Astrocyte (in vitro differentiated cells and primary cell): Measurements from ENCODE around the gene NTRK3. TPM values are rescaled to one million over a fixed set of nuclear protein-coding genes. Genes with fewer than 3 reads are reported as not detected.

ENCODE experiments used
- DNase-seq: peaks from one replicate; pipeline ENCODE4 v3.0.0-alpha.2; 2010; ENCODE audit warnings: low read depth
- FAIRE-seq: peaks from 2 replicates; lab custom pipeline; 2011; peaks lifted over from hg19 to GRCh38; lab: Jason Lieb, UNC
- H2AFZ ChIP-seq: 2 replicates; pipeline ENCODE4 v1.6.0; 2012; ENCODE audit warnings: low read depth, low read length, inconsistent platforms
- H3K27ac ChIP-seq: 2 replicates; pipeline ENCODE4 v1.5.1; 2011; ENCODE audit warnings: low read depth, low read length, inconsistent platforms
- H3K27me3 ChIP-seq: 2 replicates; pipeline ENCODE4 v1.6.0; 2011; ENCODE audit warnings: low read length, inconsistent platforms; ENCODE audit not compliant: insufficient read depth
- H3K36me3 ChIP-seq: 2 replicates; pipeline ENCODE4 v1.5.1; 2011; ENCODE audit warnings: low read length, inconsistent platforms; ENCODE audit not compliant: insufficient read depth
- H3K4me1 ChIP-seq: 2 replicates; pipeline ENCODE4 v1.5.1; 2011; ENCODE audit warnings: low read length, inconsistent platforms; ENCODE audit not compliant: insufficient read depth
- H3K4me2 ChIP-seq: 2 replicates; pipeline ENCODE4 v1.6.0; 2012; ENCODE audit warnings: low read length, inconsistent platforms
- H3K4me3 ChIP-seq: 2 replicates; pipeline ENCODE4 v1.5.1; 2011; ENCODE audit warnings: low read depth, mild to moderate bottlenecking, low read length, inconsistent platforms; ENCODE audit not compliant: insufficient read depth
- H3K79me2 ChIP-seq: 2 replicates; pipeline ENCODE4 v1.6.0; 2012; ENCODE audit warnings: mild to moderate bottlenecking, low read length, inconsistent platforms; ENCODE audit not compliant: insufficient read depth
- H3K9ac ChIP-seq: 2 replicates; pipeline ENCODE4 v1.6.0; 2012; ENCODE audit warnings: mild to moderate bottlenecking, low read length, inconsistent platforms
- H3K9me3 ChIP-seq: 2 replicates; pipeline ENCODE4 v1.5.1; 2012; ENCODE audit warnings: low read depth, mild to moderate bottlenecking, low read length, inconsistent platforms; ENCODE audit not compliant: insufficient read depth
- H4K20me1 ChIP-seq: 2 replicates; pipeline ENCODE4 v1.6.0; 2012; ENCODE audit warnings: low read length, inconsistent platforms; ENCODE audit not compliant: insufficient read depth
- H3K27ac Mint-ChIP-seq: one replicate; pipeline ENCODE4 v1.8.0; 2021; ENCODE audit warnings: mild to moderate bottlenecking, mixed read lengths; ENCODE audit not compliant: unreplicated experiment
- H3K27me3 Mint-ChIP-seq: one replicate; pipeline ENCODE4 v1.8.0; 2021; ENCODE audit warnings: low read depth, mixed read lengths; ENCODE audit not compliant: unreplicated experiment
- H3K36me3 Mint-ChIP-seq: one replicate; pipeline ENCODE4 v1.8.0; 2021; ENCODE audit warnings: low read depth, mixed read lengths; ENCODE audit not compliant: unreplicated experiment
- H3K4me1 Mint-ChIP-seq: one replicate; pipeline ENCODE4 v1.8.0; 2021; ENCODE audit warnings: low read depth, mixed read lengths; ENCODE audit not compliant: unreplicated experiment
- H3K4me3 Mint-ChIP-seq: one replicate; pipeline ENCODE4 v1.8.0; 2021; ENCODE audit warnings: mild to moderate bottlenecking, moderate library complexity, mixed read lengths; ENCODE audit not compliant: unreplicated experiment
- H3K9me3 Mint-ChIP-seq: one replicate; pipeline ENCODE4 v1.8.0; 2021; ENCODE audit warnings: mild to moderate bottlenecking, mixed read lengths; ENCODE audit not compliant: unreplicated experiment
- EZH2 ChIP-seq: IDR thresholded peaks from 2 replicates; pipeline ENCODE4 v1.6.1; 2012; ENCODE audit warnings: mild to moderate bottlenecking, low read length, inconsistent platforms; ENCODE audit not compliant: insufficient read depth
- total RNA-seq: library from RNA; stranded (reverse); gene quantifications from 2 replicates; pipeline ENCODE4 v1.2.1, GENCODE V29; 2021
- TF ChIP-seq, protein P1 (sequence below): IDR thresholded peaks from 2 replicates; pipeline ENCODE4 v1.5.1; 2011; ENCODE audit warnings: low read depth, mild to moderate bottlenecking, inconsistent platforms, low read length, moderate library complexity; ENCODE audit not compliant: insufficient read depth

Gene NTRK3
- total RNA-seq, 1 donor from 2014 or later: 12.9 TPM

DNA sequence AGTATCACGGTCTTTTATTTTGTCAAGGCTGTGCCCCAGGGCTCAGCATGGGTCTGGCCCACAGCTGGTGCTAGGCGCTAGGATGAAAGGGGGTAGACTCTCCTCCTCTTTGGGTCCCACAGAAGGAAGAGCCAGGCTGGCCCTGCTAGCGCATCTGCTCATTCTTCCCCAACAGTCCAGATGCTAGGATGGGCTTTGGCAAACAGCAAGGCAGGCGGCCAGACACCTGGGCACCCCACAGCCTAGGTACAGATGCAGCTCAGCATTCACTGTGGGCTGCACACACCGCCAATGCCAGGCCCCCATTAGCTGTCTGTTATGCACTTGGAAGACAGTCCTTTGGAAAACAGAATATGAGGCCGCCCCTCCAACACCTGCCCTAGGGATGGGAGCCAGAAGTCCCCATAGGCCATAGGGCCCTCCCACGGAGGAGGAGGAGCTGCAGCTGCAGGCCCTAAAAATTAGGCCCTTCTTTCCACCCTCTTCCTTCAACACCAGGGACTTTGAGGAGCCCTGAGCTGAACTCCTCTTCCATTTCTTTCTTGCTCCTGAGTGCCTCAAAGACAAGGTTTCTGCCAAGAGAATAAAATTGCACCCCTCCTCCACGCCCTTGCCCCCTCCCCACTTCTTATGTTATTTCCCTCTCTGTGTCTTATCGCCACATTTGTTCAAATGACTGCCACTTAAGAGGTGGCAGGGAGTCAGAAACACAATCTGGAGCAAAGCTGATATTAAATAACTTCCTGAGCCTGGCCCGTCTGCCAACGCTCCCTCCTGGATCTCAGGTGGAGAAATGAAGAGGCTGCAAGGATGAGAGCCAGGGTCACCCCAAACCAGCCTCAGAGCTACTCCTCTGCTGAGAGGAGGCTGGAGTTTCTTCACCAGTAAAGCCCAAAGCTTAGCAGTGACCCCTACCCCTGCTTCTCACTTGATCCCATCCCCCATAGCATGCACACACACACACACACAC lies 13.7 kb downstream of the NTRK3 start:
- Histone ChIP-seq H3K79me2 (no peaks in the 10 kb centered on the region), H4K20me1 (peaks cover 12% of the 10 kb centered on the region), H3K9ac (no peak overlapping the region), H3K4me2 (no peak overlapping the region), H3K27me3 (no peaks in the 10 kb centered on the region), H3K36me3 (no peaks in the 10 kb centered on the region), H3K27ac (no peak overlapping the region), H3K4me3 (no peak overlapping the region), H3K9me3 (no peaks in the 10 kb centered on the region), H2AFZ (no peak overlapping the region), H3K4me1 (peaks cover 8% of the 10 kb centered on the region)
- Mint-ChIP-seq H3K27ac (no peak overlapping the region), H3K4me1 (peaks cover 16% of the 10 kb centered on the region), H3K36me3 (no peaks in the 10 kb centered on the region), H3K27me3 (peaks cover 11% of the 10 kb centered on the region), H3K9me3 (no peaks in the 10 kb centered on the region), H3K4me3 (no peak overlapping the region)
- FAIRE-seq (no peak), DNase-seq (no peak)
- TF ChIP-seq, protein P1, sequence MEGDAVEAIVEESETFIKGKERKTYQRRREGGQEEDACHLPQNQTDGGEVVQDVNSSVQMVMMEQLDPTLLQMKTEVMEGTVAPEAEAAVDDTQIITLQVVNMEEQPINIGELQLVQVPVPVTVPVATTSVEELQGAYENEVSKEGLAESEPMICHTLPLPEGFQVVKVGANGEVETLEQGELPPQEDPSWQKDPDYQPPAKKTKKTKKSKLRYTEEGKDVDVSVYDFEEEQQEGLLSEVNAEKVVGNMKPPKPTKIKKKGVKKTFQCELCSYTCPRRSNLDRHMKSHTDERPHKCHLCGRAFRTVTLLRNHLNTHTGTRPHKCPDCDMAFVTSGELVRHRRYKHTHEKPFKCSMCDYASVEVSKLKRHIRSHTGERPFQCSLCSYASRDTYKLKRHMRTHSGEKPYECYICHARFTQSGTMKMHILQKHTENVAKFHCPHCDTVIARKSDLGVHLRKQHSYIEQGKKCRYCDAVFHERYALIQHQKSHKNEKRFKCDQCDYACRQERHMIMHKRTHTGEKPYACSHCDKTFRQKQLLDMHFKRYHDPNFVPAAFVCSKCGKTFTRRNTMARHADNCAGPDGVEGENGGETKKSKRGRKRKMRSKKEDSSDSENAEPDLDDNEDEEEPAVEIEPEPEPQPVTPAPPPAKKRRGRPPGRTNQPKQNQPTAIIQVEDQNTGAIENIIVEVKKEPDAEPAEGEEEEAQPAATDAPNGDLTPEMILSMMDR: no peak
- TF ChIP-seq EZH2: no peak

DNA sequence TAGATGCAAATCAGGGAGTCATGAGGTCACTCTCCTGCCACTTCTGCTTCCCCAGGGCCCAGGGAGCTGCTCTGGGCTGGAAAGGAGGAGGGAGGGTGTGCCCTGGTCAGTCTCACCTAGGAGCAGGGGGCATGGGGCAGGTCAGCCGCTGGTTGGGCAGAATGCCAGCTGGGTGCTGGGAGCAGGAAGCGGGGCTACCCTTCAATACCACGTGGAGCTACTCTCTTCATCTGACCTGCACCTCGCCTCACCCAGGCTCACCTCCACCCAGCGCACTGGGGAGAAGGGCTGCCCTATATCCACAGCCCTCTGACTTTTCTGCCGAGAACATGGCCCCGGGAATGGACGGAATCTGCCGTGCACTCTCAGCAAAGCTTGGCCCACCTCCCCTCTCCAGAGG lies 15.1 kb downstream of the NTRK3 start:
- Histone ChIP-seq H4K20me1 (peaks cover 12% of the 10 kb centered on the region), H3K4me1 (no peaks in the 10 kb centered on the region), H3K4me3 (no peak overlapping the region), H3K9ac (no peak overlapping the region), H3K4me2 (no peak overlapping the region), H3K79me2 (no peaks in the 10 kb centered on the region), H2AFZ (no peak overlapping the region), H3K27me3 (no peaks in the 10 kb centered on the region), H3K9me3 (no peaks in the 10 kb centered on the region), H3K36me3 (no peaks in the 10 kb centered on the region), H3K27ac (no peak overlapping the region)
- Mint-ChIP-seq H3K27ac (no peak overlapping the region), H3K27me3 (peaks cover 10% of the 10 kb centered on the region), H3K36me3 (no peaks in the 10 kb centered on the region), H3K9me3 (no peaks in the 10 kb centered on the region), H3K4me1 (peaks cover 6% of the 10 kb centered on the region), H3K4me3 (no peak overlapping the region)
- DNase-seq (no peak), FAIRE-seq (no peak)
- TF ChIP-seq, protein P1: no peak
- no peak for TF ChIP-seq EZH2

DNA sequence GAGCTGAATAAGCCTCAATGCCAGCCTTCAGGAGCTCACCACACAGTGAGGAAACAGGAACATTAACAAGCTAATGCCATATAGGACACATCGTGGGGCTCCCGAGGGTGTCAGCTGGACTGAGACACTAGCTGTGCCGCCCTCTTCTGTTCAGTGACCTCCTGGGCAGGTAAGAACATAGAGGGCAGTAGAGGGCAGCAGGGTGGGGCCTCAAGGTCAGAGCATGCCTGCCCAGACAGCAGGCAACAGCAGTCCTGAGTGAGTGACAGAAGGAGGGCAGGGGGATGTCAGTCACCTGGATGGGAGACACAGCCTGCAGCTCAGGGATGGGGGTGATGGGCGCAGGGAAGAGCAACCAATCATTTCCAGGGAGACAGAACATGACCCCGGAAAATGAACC lies 15.5 kb downstream of the NTRK3 start:
- peaks cover 7% of the 10 kb centered on the region for H3K27me3 Mint-ChIP-seq
- TF ChIP-seq, protein P1: no peak
- TF ChIP-seq EZH2: no peak
- no peak for DNase-seq
- Histone ChIP-seq H2AFZ (no peak overlapping the region), H4K20me1 (peaks cover 12% of the 10 kb centered on the region), H3K27me3 (no peaks in the 10 kb centered on the region), H3K4me3 (no peak overlapping the region), H3K27ac (no peak overlapping the region), H3K36me3 (no peaks in the 10 kb centered on the region), H3K9me3 (no peaks in the 10 kb centered on the region), H3K4me2 (no peak overlapping the region), H3K4me1 (no peaks in the 10 kb centered on the region), H3K79me2 (no peaks in the 10 kb centered on the region), H3K9ac (no peak overlapping the region)
- no peak overlapping the region for H3K4me3 Mint-ChIP-seq
- no peaks in the 10 kb centered on the region for H3K36me3 Mint-ChIP-seq
- no peak overlapping the region for H3K27ac Mint-ChIP-seq
- H3K9me3 Mint-ChIP-seq: no peaks in the 10 kb centered on the region
- no peak for FAIRE-seq
- H3K4me1 Mint-ChIP-seq: peaks cover 6% of the 10 kb centered on the region
